Hindlimb muscle (tissue), 1 donor: ENCODE measurements around the gene OTOA. TPM values are rescaled to one million over a fixed set of nuclear protein-coding genes. Genes with fewer than 3 reads are reported as not detected.
A peak's percentile ranks its signal among the peaks of the same experiment; 100 is the strongest.
"Not testable (repeated sequence)": the region's sequence is repeated elsewhere in the genome, so short reads cannot be mapped to it uniquely, and the experiment has no call there.

Source experiments
- DNase-seq: peaks from one replicate; pipeline ENCODE4 v3.0.0-alpha.2; 2013
- polyA plus RNA-seq: library from polyadenylated mRNA; unstranded; fragments of 120-200 nt; gene quantifications from one replicate; pipeline ENCODE4 v1.2.1, GENCODE V29; 2013; ENCODE audit not compliant: insufficient read length

Gene OTOA
- polyA plus RNA-seq, 1 donor, result 0.19 TPM

- DNase-seq, result no peak
Measured at GRCh38 chr16:21683184-21683583, 19.4 kb downstream of the OTOA start.

DNA sequence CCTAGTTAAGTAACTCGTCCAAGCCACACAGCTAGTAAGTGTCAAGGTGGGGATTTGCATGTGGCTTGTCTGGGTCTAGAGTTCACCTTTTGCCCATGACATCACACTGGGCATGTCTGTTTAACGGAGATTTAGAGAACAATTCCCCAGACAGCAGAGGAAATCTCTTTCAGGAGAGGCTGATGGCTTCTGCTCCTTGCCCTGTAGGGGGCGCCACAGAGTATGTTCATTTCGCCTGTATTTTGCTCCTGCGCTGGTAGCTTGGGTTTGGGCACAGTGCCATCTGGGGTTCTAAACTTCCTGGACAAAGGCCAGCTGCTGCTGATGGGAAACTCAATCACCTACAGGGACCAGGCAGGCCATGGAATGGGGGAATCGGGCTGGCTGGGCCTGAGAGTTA is 20.4 kb downstream of the OTOA start:
- no peak for DNase-seq

DNA sequence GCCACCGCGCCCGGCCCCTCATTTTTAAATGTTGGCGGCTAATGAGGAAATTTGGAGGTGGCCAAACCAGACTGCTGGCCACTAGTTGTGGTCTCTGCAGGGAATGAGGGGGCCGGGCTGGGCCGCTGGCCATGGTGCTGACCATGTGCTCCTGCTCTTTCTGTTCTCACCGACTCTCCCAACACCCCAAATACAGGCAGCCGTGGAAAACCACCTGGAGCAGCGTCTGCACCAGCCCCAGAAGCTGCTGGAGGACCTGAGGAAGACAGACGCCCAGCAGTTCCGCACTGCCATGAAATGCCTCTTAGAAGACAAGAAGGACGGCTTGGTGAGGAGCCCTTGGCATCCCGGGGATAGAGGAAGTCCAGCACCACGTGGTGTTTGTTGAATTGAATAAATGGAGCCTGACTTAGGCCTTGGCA is 21.3 kb downstream of the OTOA start:
- no peak for DNase-seq

DNA sequence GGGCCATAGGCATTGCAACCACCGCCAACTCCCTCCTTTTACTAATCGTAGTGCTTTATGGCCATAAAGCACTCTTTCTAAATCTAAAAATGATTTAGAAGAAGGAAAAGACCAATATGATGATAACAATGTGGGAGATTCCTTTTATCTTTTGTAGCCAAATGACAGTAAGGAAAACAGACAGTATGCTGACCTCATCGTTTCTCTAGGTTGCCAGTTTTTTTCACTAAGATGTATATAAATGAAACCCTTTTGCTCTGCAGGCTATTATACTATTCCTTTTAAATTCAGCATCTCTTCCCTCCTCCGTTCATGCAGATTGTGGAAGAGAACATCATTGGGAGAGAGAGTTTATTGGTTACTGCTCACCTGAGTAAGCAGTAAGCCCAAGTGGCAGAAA is 25.3 kb downstream of the OTOA start:
- DNase-seq, result no peak

GRCh38 chr16:21690967-21691366 is 27.2 kb downstream of the OTOA start:
- DNase-seq, result not testable (repeated sequence)

DNA sequence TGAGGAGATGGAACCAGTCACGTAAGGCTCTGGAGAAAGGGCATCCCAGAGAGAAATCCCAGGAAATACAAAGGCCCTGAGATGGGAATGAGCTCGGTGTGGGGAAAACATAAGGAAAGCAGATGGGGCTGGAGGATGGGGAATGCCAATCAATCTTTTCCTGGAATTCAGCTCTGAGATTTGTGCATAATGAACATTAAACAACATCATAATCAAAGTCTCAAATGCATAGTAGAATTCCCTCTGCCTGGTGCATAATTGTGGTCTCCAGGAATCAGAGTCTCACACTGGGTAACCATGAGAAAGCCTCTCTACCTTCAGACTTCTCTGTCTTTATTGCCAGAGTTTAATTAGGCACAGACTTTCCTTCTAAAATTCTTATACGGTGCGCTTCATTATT is 30.8 kb downstream of the OTOA start:
- no peak for DNase-seq

DNA sequence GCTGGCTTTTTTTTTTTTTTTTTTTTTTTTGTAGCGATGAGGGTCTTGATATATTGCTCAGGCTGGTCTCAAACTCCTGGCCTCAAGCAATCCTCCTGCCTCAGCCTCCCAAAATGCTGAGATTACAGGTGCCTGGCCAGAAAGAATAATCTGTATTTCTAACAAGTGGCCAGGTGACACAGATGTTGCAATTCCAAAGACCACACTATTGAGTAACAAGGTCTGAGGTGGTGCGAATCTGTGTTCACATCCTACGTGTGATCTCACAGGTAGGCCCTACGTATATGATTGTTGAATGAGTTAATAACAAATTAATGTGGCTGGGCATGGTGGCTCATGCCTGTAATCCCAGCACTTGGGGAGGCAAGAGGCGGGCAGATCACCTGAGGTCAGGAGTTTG is 33.3 kb downstream of the OTOA start:
- DNase-seq, result no peak

DNA sequence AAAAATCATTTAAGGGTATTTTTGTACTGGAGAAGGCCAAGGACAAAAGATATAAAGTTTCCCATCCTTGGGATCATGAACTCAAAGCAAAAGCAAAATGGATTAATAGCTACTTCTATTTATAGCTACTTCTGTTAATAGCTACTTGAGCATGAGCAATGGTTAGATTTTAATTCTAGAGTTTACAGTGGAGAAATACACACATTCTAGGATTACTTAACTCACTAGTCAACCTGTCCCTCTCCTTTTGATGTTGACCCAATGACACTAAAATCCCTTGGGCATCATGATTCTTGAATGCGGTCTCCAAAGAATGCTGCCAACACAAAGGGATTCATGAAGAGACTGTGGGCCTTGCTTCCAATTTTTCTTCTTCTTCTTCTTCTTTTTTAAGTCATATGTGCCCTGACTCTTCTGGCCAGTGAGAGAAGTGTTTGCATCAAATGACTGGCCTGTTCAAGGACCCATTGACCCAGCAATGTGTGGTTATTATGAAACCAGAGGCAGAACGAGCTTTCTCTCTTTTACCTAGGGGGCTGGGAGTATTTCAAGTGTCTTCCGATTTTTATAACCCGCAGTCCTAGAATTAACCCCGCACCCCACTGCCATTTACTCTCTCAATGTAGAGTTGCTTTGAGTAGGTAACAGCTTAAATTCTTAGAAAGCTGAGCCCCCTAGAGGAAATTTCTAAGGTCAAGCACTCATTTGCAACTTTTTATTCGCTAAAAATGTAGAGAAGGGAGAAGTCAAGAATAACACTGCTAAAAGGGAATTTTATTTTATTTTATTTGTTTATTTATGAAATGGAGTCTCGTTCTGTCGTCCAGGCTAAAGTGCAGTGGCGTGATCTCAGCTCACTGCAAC is 34.6 kb downstream of the OTOA start:
- DNase-seq, result no peak

GRCh38 chr16:21701271-21701670 is 37.5 kb downstream of the OTOA start:
- DNase-seq, result no peak

DNA sequence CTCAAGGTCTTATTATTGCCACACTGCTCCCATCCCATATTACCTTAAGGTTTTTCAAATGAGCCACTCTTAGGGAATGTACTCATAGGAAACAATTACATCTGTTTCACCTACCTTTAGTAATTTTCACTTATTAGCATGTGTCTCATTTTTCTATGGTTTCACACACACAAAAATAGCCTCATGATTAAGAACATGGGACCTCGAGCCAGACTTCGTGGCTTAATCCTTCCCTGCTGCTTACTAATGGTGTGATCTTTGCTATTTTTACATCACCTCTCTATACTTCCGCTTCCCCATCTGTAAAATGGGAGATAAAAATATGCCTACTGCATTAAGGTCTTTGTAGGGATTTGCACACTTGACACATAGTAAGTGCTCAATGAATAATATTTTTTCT is 38.5 kb downstream of the OTOA start:
- no peak for DNase-seq

- DNase-seq, result no peak
Measured at GRCh38 chr16:21703156-21703555, 39.4 kb downstream of the OTOA start.

- no peak for DNase-seq
Measured at GRCh38 chr16:21703589-21704174, 39.9 kb downstream of the OTOA start.

DNA sequence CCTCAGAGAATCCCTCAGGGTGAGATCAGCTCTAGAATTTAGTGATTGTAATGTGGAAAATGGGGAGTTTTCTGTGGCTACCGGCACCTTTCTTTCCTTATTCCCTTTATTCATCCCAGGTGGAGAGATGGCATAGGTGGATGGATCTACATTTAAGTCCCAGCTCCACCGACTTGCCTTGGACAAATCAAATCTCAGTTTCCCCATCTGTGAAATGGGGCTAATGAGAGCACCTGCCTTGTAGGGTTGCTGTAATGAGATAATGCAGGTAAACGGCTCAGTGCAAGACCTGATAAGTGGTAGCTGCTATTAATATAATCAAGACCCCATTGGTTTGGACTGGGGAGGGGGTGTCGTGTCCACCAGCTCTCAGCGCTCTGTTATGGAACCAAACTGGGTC is 40.5 kb downstream of the OTOA start:
- no peak for DNase-seq

DNA sequence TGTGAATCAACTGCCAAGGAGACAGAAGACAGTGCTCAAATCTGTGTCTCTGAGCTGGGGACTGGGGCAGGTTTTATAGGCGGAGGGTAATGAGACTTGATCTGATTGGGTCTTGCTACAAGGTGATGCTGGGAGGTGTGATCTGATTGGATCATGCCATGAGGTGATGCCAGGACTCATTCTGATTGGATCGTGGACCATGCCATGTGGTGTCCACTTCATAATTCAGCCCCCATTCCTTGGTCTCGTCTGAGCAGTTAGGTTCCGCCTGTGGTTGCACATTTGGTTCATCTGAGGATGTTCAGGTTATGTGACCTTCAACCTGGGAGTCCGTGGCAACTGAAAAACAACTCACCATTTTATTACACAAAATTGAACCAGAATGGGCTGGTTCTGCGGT is 41.0 kb downstream of the OTOA start:
- no peak for DNase-seq

DNA sequence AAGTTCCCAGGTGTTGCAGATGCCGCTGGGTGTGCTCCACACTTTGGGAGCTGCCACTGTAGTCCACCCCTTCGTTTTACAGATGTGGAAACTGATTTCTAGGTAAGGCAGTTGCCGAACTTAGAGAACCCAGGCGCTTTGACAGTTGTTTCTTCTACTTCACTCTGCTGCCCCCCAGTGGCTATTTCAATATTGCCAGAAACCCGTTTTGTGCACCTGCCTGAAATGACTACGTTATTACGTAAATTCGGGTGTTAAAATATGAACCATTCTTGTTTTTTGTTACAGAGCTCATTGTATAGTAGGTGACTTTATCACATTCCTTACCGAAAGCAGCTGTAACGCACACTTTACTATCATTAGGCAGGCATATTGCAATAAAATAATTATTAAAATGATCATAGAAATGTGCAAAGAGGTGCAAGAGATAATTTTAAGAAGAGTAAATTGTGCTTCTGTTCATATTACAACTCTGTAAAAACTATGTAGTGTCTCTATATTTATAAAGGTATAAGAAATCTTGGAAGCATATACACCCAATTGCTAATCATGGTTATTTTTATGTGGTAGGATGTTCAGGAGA is 44.9 kb downstream of the OTOA start:
- peak; percentile 59 for DNase-seq

- no peak for DNase-seq
Measured at GRCh38 chr16:21710938-21711337, 47.2 kb downstream of the OTOA start.

DNA sequence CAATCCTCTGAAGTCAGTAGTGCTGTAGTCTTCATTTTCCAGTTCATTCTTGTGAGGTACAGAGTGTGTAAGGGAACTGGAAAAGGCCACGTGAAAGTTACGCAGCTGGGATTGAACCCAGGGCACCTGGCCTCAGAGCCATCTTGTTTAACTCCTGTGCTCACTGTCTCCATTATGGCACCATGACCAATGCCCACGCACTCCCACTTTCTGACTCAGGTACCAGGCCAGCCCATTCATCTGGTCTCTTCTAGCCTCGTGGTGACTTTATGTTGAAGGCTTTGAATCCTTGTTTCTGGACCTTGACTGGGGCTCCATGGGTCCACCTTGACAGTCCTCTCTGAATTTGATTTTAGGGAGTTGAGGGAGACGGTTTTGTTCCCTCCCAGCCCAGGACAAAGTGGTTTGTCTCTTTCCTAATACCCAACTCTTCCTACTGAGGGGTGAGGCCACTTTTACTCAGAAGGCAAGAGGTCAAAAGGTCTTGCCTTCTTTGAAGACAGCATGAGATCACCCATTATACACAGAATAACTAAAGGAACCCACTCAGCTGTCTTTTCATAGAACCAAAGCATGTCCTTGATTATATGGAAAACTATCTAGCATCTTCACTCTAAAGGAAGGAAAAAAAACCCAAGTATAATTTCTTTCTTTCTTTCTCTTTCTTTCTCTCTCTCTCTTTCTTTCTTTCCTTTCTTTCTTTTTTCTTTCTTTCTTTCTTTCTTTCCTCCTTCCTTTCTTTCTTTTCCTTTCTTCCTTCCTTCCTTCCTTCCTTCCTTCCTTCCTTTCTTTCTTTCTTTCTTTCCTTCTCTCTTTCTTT is 50.0 kb downstream of the OTOA start:
- no peak for DNase-seq

DNA sequence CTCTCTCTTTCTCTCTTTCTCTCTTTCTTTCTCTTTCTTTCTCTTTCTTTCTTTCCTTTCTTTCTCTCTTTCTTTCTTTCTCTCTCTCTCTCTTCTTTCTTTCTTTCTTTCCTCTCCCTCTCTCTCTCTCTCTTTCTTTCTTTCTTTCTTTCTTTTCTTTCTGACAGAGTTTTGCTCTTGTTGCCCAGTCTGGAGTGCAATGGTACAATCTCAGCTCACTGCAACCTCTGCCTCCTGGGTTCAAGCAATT is 50.5 kb downstream of the OTOA start:
- DNase-seq, result not testable (repeated sequence)

GRCh38 chr16:21717608-21718007 is 53.8 kb downstream of the OTOA start:
- DNase-seq, result no peak

DNA sequence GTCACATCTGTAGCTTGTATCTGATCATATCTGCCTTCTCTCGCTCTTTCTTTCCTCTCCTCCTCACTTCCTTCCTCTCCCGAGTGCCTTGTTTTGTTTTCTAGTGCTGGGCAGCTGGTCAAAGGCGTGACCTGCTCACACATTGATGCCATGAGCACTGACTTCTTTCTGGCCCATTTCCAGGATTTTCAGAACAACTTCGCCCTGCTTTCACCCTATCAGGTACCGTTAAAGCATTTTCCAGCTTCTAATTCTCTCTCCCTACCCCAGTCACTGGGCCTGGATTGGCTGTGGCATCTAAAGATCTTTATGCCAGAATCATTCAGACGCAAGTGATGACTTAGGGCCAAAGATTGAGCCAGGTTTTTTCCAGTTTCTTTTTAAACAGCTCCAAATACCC is 55.5 kb downstream of the OTOA start:
- no peak for DNase-seq

DNA sequence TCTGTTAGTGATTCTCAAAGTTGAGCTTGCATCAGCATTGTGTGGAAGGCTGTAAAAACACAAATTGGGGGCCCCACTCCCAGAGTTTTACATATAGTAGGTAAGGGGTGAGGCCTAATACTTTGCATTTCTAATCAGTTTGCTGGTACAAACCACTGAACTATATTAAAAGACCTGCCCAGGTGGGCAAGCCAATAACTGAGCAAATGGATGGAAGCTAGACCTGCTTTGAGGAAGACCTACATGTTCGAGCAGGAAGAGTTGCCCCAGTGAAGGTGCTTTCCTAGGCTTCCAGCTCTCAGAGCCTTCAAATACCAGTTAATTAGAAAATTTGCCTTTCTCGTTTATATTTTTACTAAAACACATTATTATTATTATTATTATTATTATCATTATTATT is 56.8 kb downstream of the OTOA start:
- no peak for DNase-seq

DNA sequence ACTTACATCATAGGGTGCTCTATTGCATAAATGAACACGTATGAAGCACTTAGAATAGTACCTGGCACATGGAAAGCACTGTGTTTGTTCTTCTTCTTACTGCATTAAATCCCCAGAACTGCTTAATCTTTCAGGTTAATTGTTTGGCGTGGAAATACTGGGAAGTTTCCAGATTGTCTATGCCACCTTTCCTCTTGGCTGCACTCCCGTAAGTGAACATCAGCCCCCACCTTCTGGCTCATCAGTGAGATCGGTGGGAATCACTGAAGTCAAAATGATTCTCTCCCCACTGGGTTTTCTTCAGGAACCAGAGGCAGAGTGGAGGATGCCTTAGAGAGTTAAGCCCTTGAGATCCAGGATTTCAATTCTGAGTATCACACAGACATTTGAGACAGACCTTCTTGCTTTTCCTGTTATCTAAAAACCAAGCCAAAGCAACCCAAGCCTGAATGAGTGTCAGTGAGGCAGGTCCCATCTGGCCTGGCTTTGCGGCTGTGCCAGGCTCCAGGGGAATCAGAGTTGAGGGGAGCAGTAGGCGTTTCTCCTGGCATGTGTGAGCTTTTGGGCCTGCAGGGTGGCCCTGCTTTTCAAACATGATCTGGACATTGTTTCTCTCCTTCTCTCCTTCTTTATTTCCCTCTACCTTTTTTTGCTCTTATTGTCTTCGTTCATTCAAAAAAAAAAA is 59.1 kb downstream of the OTOA start:
- no peak for DNase-seq

DNA sequence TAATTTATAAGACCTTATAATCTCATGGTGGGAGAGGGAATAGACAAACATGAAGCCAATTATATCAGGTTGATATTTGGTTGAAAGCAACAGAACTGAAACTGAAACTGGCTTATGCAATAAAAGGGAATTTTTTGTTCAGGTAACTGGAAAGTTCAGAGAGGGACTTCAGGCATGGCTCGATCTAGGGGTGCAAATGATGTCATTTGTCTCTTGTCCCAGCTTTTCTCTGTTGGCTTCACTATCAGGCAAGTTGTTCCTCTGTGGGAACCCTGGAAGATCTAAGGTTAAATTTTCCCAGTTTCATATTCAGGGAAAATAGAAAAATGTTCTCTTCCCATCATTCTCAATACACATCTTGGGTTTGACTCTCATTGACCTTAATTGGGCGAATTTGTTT is 59.8 kb downstream of the OTOA start:
- DNase-seq, result no peak
